GM18858 (cell line): ENCODE measurements around the gene NBDY.
A peak's percentile ranks its signal among the peaks of the same experiment; 100 is the strongest.
"Not testable (repeated sequence)": the region's sequence is repeated elsewhere in the genome, so short reads cannot be mapped to it uniquely, and the experiment has no call there.

Experiments
- ATAC-seq: cut with Tn5 transposase; IDR thresholded peaks from one replicate; pipeline ENCODE4 v1.9.1; 2021; ENCODE audit not compliant: unreplicated experiment

Gene NBDY

GRCh38 chrX:56729152-56729850 lies at the start of gene NBDY:
TSS of gene NBDY (plus strand) at chrX:56729243. CDS start at chrX:56729354, 111 bp downstream.
- ATAC-seq, result peak; percentile 46

DNA sequence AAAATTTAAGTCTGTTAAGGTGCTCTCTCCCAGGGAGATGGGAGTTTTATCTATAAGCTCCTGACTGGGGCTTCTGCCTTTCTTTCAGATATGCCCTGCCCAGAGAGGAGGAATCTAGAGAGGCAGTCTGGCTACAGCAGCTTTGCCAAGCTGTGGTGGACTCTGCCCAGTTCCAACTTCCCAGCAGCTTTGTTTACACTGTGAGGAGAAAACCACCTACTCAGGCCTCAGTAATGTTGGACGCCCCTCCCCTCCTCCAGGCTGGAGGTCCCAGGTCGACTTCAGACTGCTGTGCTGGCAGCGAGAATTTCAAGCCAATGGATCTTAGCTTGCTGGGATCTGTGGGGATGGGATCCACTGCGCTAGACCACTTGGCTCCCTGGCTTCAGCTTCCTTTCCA lies 24.5 kb upstream of the NBDY start:
- not testable (repeated sequence) for ATAC-seq

DNA sequence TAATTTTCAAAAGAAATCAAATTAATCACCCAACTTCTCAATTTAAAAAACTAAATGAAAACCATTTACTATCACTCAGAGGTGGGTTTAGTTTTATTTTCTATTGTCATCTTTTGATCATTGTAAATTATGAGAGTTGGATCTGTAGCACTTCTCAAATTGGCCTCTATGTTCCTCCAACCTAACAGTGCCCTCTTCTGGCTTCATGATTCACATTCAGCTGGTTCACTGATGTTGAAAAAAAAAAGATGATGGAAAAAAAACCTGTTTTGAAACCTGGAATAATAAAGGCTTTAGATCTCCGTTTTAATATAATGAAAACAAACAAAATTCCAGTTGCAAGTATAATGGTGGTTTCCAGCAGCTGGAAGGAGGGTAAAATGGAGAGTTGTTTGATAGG lies 2.4 kb upstream of the NBDY start:
- ATAC-seq, result no peak

DNA sequence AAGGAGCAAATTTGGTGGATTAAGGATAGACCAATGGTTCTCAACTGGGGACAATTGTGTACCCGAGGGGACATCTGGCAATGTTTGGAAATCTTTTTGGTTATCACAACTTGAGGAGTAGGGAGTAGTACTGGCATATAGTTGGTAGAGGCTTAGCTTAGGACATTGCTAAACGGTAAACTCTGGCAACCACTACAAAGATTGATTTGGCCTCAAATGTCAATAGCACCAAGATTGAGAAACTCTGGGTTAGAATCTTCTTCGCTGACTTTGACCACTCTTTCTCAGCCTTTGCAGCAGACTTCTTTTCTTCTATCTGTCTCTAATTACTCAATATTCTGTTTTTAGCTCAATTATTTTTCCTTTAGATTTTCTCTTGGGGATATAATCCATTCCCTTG lies 1.5 kb upstream of the NBDY start:
- no peak for ATAC-seq

DNA sequence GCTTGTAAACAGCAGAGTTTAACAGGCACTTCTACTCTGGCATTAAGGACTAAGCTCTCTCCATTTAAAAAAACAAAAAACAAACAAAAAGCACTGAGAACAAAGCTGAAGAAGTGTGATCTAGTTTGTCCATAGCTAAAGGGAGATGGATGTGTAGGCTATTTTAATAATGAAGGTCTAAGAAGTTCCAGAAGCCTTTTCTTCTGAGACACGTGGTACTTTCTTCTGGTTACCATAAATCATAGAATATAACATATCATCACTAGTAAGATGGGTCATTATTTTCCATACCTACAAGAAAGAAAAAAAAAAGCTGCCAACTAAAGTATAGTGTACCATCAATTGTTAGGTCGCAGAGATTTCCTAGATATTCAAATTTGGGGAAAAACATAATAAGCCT lies 722 bp upstream of the NBDY start:
- ATAC-seq, result no peak

DNA sequence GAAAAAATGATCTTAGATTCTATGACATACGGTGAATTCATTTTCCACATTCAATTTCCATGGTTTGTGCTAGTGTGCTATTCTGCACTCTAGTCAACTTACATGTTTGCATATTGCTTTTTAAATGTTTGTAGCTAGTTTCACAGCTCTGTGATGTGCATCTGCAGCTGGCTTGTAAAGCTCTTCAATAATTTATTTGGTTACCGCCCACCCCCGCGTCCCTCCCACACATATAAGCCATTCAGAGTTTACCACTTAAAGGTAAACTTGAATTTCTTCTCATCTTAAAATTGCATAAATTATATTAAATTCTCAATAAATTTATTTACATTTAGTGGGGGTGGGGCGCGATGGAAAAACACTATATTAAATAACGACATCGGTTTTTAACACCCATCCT lies 291 bp upstream of the NBDY start:
- ATAC-seq, result peak; percentile 28

DNA sequence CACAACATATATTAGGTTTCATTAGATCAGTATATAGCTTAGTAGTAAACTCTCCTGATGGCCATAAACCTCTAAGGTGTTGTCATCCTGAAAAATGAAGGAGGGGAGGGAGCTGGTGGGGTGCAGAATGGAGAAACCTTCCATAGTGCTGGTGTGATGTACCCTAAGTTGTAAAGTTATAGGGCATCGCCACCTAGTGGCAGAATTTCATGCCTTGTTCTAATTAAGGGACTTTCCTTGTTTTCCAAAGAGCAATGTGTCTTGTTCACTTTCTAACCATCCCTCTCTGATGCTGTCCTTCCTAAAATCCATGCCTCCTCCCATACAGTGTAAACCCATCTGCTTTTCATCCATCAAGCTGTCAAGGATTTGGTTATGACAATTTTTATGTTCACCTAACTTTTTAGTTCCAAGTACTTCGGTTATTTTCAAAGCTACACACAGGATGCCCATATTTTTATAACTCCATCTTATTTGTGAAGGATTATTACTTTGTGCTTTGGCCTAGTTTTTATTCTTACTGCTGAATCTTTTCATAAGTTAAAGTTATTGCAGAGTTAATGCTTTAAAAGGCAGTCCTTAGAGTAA lies 4.5 kb downstream of the NBDY start:
- ATAC-seq, result peak; percentile 39

DNA sequence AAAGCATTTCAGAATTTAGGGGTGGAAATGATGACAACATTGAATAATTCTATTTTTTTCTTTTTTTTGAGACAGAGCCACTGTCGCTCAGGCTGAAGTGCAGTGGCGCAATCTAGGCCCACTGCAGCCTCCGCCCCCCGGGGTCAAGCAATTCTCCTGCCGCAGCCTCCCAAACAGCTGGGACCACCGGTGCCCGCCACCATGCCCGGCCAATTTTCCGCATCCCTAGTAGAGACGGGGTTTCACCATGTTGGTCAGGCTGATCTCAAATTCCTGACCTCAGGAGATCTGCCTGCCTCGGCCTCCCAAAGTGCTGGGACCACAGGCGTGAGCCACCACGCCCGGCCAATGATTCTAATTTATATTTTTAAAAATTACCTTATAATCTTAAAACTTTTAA lies 7.2 kb downstream of the NBDY start:
- ATAC-seq, result no peak

- no peak for ATAC-seq
These were observed 9.6 kb downstream of the NBDY start for GRCh38 chrX:56738670-56739069.

GRCh38 chrX:56744996-56745395 lies 16.0 kb downstream of the NBDY start:
- ATAC-seq, result no peak

DNA sequence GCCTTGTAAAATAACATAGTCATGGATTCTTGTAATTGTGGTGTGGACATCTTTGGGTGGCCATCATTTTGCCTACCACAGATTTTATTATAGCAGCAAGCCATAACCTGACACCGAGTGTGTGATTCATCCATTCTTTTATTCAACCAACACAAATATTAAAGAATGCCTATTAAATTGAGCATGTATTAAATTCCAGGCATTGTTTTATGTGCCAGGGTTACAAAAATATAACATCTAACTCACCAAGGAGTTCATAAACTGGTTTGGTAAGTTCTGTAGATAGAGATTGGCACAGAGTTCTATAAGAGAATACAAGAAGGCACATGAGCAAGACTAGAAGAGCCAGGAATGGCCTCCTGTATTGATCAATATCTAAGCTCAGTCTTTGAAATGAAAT lies 18.0 kb downstream of the NBDY start:
- no peak for ATAC-seq

GRCh38 chrX:56751071-56751470 lies 22.0 kb downstream of the NBDY start:
- no peak for ATAC-seq

DNA sequence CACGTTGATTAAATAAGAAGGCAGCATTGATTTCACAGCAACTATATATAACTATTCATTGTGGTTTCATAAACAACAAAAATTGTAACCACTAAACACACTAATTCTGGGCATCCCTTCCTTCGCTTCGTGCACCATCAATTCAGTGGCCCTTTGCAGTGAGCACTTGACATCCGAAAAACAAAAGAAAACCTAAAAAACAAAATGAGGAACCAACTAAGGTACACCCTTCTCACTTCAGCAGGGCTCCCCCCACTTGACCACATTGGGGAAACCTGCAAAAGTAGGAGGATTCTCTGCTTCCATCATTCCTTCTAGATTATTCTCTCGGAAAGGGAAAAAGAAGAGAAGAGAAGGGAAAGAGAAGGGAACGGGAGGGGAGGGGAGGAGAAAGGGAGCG lies 28.3 kb downstream of the NBDY start:
- ATAC-seq, result peak; percentile 56

DNA sequence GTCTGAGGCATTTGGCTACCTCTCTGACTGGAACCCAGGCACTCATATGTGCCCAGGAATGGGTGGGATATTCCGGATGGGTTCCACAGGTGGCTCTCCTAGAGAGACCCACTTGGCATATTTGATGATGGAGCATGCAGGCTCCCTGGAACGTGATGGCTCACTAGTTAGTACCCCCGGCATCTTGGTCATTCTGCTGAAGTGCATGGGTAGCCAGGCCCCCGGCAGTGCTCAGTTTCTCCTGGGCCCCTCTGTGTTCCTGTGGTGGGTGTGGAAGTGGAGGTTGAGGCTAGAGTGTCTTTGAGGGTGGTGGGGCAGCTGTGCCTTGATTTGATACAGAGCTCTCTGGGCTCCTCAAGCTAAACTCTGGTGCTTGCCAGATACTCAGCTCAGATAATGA lies 29.4 kb downstream of the NBDY start:
- no peak for ATAC-seq

DNA sequence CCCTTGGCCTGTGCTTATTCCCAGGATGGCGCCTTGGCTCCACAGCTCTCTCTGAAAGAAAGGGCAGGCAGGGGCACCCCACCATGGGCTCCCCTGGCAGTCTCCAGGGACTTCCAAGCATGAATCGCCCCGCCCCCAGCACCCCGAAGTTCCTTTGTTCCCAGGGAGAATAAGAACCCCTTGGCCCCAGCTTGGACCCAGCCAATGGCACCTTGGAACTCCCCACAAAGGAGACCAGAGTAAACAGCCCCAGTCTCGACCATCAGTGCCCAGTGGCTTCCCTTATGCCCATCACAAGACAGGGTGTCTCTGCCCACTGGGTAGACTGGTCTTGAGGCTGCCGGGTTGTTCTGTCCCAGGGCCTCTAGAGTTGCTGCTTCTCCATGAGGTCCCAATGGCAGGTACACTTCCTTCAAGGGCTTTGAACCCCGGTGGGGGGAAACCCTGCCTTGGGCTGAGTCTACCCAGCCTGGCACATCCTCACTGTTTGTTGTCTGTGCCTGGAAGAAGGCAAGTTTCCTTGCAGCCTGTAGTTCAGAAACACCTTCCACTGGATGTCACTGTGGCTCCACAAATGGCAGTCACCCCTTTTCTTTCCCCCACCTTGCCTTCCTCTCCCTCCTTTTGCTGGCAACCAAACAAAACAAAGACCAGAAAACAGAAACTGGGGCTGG lies 30.8 kb downstream of the NBDY start:
- ATAC-seq, result no peak

- ATAC-seq, result not testable (repeated sequence)
These were observed 31.5 kb downstream of the NBDY start for GRCh38 chrX:56760410-56761124.

- ATAC-seq, result no peak
These were observed 32.1 kb downstream of the NBDY start for GRCh38 chrX:56761167-56761566.

DNA sequence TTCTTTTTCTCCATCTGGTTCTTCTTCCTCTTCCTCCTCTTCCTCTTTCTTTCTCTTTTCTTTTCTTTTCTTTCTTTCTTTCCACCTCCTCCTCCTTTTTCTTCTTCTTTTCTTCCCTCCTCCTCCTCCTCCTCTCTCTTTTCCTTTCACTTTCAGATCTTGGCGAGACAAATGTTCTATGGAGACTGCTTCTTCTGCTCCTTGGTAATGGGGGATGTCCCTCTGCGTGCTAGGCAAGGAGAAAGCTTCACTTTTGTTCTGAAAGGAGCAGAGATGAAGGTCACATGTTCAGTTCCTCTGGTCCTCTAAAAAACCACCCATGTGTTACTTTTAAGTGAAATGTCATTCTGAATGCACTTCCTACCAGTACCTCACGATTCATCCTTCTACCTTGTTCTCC lies 33.2 kb downstream of the NBDY start:
- ATAC-seq, result peak; percentile 31

DNA sequence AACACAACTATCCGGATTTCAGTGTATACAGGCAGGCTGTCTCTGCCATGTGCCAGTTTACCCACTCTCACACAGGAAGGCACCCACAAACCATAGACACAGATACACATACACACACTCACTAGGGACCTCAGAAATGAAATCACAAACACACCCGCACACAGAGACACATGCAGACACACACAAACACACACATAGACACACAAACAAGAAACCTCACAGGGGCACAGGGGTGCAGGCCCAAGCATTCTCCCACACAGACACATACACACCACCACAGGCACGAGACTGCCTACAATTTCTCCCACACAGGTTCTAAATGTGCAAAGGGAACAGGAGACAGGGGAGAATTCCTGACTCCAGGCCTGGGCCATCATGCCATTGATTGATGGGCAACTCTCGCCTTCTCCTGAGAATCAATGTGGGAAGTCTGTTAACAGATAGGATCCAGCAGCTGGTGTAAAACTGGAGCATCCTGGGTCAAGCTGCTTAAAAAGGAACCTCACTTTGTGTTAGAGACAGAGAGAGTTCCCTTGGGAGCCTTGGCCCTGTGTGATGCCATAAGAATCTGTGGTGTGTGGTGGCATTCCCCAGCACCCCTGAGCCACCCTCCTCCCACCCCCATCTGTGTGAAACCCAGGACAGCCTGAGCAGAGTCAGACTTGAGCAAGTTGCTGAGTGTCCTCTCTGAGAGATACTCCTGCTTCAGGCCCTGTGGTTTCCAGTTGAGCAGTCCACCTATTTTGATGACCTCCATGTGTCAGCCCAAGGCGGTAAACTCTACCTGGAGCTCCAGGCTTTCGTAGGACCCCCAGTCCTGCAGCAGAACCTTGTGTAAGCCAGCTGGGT lies 33.9 kb downstream of the NBDY start:
- no peak for ATAC-seq

GRCh38 chrX:56763556-56764152 lies 34.6 kb downstream of the NBDY start:
- ATAC-seq, result no peak
